GM12878 (cell line): ENCODE data around the gene KRTAP20-1. TPM values are rescaled to one million over a fixed set of nuclear protein-coding genes. Genes with fewer than 3 reads are reported as not detected.

Experiments used
- ATAC-seq: fragments of 200-7000 bp; cut with Tn5 transposase; 3 replicates; pipeline ENCODE4 v1.9.1; 2020; ENCODE audit warnings: mild to moderate bottlenecking, moderate library complexity
- BruUV-seq: library from RNA; stranded (reverse); fragments of 400-500 nt; replicated peaks from 2 replicates; lab custom pipeline; 2021; lab: Mats Ljungman, UMichigan
- CTCF ChIA-PET: fragments of 300-600 bp; sonication (Branson Sonifier 250); formaldehyde crosslinking; extraction: SDS; loops from one replicate; lab custom pipeline; 2021; ENCODE audit warnings: inconsistent platforms; lab: Yijun Ruan, JAX
- POLR2A ChIA-PET: fragments of 350-600 bp; formaldehyde crosslinking; extraction: SDS; loops from one replicate; lab custom pipeline; 2021; ENCODE audit warnings: inconsistent platforms; lab: Charles Lee
- RAD21 ChIA-PET: fragments of 300-600 bp; sonication (Branson Sonifier 250); formaldehyde crosslinking; loops from one replicate; lab custom pipeline; 2023; ENCODE audit warnings: antibody characterized with exemption; ENCODE audit not compliant: unreplicated experiment; lab: Charles Lee
- SMC1A ChIA-PET: fragments of 300-600 bp; sonication (Branson Sonifier 250); formaldehyde crosslinking; loops from one replicate; lab custom pipeline; 2023; ENCODE audit not compliant: unreplicated experiment, uncharacterized antibody; lab: Charles Lee
- DNase-seq: peaks from one replicate; pipeline ENCODE4 v3.0.0-alpha.2; 2011; ENCODE audit warnings: low read depth, low spot score
- FAIRE-seq: peaks from 3 replicates; lab custom pipeline; 2011; peaks lifted over from hg19 to GRCh38; lab: Jason Lieb, UNC
- H2AFZ ChIP-seq: 2 replicates; pipeline ENCODE4 v1.6.0; 2011; ENCODE audit warnings: low read depth, low read length, control low read depth; ENCODE audit not compliant: control insufficient read depth
- H3K27ac ChIP-seq: 2 replicates; pipeline ENCODE4 v1.5.1; 2011; ENCODE audit warnings: control low read depth; ENCODE audit not compliant: control insufficient read depth, insufficient read depth
- H3K27me3 ChIP-seq, 2 experiments: replicated peaks in 1 of 2; 2 replicates each; pipeline versions ENCODE4 v1.6.0 to v1.6.1; 2011; ENCODE audit warnings: low read length in 1 of 2; ENCODE audit not compliant: control insufficient read depth in 2 of 2, insufficient read depth in 2 of 2
- H3K36me3 ChIP-seq, 2 experiments: 2 replicates each; pipeline ENCODE4 v1.5.1; 2011; ENCODE audit warnings: low read length in 1 of 2; ENCODE audit not compliant: control insufficient read depth in 2 of 2, insufficient read depth in 2 of 2
- H3K4me1 ChIP-seq: 2 replicates; pipeline ENCODE4 v1.6.1; 2011; ENCODE audit warnings: mild to moderate bottlenecking, low read length, moderate library complexity, mixed read lengths; ENCODE audit not compliant: control insufficient read depth, insufficient read depth
- H3K4me2 ChIP-seq: 2 replicates; pipeline ENCODE4 v1.6.0; 2011; ENCODE audit warnings: control low read depth; ENCODE audit not compliant: control insufficient read depth, insufficient read depth
- H3K4me3 ChIP-seq: fragments of 200-600 bp; sonication (generic); 2 replicates; pipeline ENCODE4 v1.5.1; 2016
- H3K79me2 ChIP-seq: 2 replicates; pipeline ENCODE4 v1.6.0; 2011; ENCODE audit warnings: low read length; ENCODE audit not compliant: control insufficient read depth, insufficient read depth
- H3K9ac ChIP-seq: 2 replicates; pipeline ENCODE4 v1.8.0; 2011; ENCODE audit warnings: low read length, control low read depth, mixed read lengths; ENCODE audit not compliant: control insufficient read depth, insufficient read depth
- H3K9me3 ChIP-seq: replicated peaks from 3 replicates; pipeline ENCODE4 v1.5.1; 2011; ENCODE audit warnings: mild to moderate bottlenecking, low read length; ENCODE audit not compliant: control insufficient read depth, insufficient read depth
- H4K20me1 ChIP-seq: 2 replicates; pipeline ENCODE4 v1.6.0; 2011; ENCODE audit not compliant: control insufficient read depth, insufficient read depth
- BHLHE40 ChIP-seq, 2 experiments: fragments of 450-650 bp in 1 of 2; IDR thresholded peaks; 2 replicates each; pipeline ENCODE4 v1.6.1; 2011 to 2017; ENCODE audit warnings: low read depth in 2 of 2, borderline replicate concordance in 1 of 2, improper control_type of control experiment in 1 of 2, low read length in 1 of 2, mild to moderate bottlenecking in 1 of 2
- BMI1 ChIP-seq: fragments of 450-650 bp; IDR thresholded peaks from 2 replicates; pipeline ENCODE4 v1.6.1; 2016; ENCODE audit warnings: mild to moderate bottlenecking, moderate library complexity, borderline replicate concordance
- CREB1 ChIP-seq: IDR thresholded peaks from 2 replicates; pipeline ENCODE4 v1.6.1; 2012; ENCODE audit warnings: low read depth, mild to moderate bottlenecking, inconsistent platforms
- EZH2 ChIP-seq: IDR thresholded peaks from 2 replicates; pipeline ENCODE4 v1.6.1; 2012; ENCODE audit warnings: low read depth, mild to moderate bottlenecking, control low read depth, inconsistent platforms, low read length, borderline replicate concordance; ENCODE audit not compliant: control insufficient read depth
- POU2F2 ChIP-seq: IDR thresholded peaks from 3 replicates; pipeline ENCODE4 v1.6.1; 2011; ENCODE audit warnings: low read depth, mild to moderate bottlenecking, low read length, borderline replicate concordance
- RAD51 ChIP-seq: fragments of 450-650 bp; IDR thresholded peaks from 2 replicates; pipeline ENCODE4 v1.6.1; 2016; ENCODE audit warnings: moderate library complexity, mild to moderate bottlenecking, inconsistent platforms
- RFX5 ChIP-seq: IDR thresholded peaks from 2 replicates; pipeline ENCODE4 v1.6.1; 2011; ENCODE audit warnings: low read depth, low read length, improper control_type of control experiment
- TAF1 ChIP-seq: IDR thresholded peaks from 2 replicates; pipeline ENCODE4 v1.6.1; 2011; ENCODE audit warnings: mild to moderate bottlenecking, low read depth, low read length, borderline replicate concordance
- TARDBP ChIP-seq: IDR thresholded peaks from 2 replicates; pipeline ENCODE4 v1.6.1; 2016; ENCODE audit warnings: borderline replicate concordance
- ZNF207 ChIP-seq: fragments of 450-650 bp; IDR thresholded peaks from 2 replicates; pipeline ENCODE4 v1.6.1; 2014; ENCODE audit warnings: antibody characterized with exemption, mild to moderate bottlenecking, borderline replicate concordance
- ZNF687 ChIP-seq: fragments of 450-650 bp; IDR thresholded peaks from 2 replicates; pipeline ENCODE4 v1.6.1; 2017; ENCODE audit warnings: mild to moderate bottlenecking, moderate library complexity
- WGBS: methylation state at CpG from one replicate; pipeline ENCODE4 v1.1.6; 2016; ENCODE audit warnings: low lambda C conversion rate; ENCODE audit not compliant: insufficient replicate concordance, insufficient coverage; ENCODE audit errors: missing lambda C conversion rate; 5-methylcytosine and 5-hydroxymethylcytosine counted together
- in situ Hi-C: fragments of 300-500 bp; cut with MboI; formaldehyde crosslinking; loops from 9 replicates; pipeline ENCODE4 v1.14.3; 2018; ENCODE audit warnings: mixed read lengths
- intact Hi-C: fragments of 100-400 bp; cut with micrococcal nuclease; formaldehyde crosslinking; loops from one replicate; pipeline ENCODE4 v1.14.2; 2022; ENCODE audit not compliant: unreplicated experiment
- polyA plus RNA-seq, 11 experiments: library from polyadenylated mRNA; depleted of rRNA in 4 of 11; unstranded in 6 of 11; stranded (reverse) in 5 of 11; fragments of >200 nt; fragmentation: Nextera tagmentation in 4 of 11; fragmentation: Illumina TruSeq in 1 of 11; extraction: Ambion mirVana in 4 of 11; extraction: Trizol in 1 of 11; gene quantifications; 1 replicate in 1 of 11; 2 replicates in 10 of 11; pipeline versions ENCODE4 v1.2.1 to v1.2.3, GENCODE V29; 2011 to 2016; ENCODE audit warnings: inconsistent platforms in 2 of 11, missing spikeins in 2 of 11, low read depth in 1 of 11
- total RNA-seq, 4 experiments: library from RNA; depleted of rRNA in 3 of 4; stranded (reverse); fragments of >200 nt in 3 of 4; fragmentation: Illumina TruSeq in 1 of 4; extraction: Trizol in 1 of 4; gene quantifications; 2 replicates each; pipeline versions ENCODE4 v1.2.1 to v1.2.3, GENCODE V29; 2013 to 2021
- TF ChIP-seq, protein P1 (sequence below): fragments of 450-650 bp; IDR thresholded peaks from 2 replicates; pipeline ENCODE4 v1.6.1; 2017; ENCODE audit warnings: borderline replicate concordance
- TF ChIP-seq, protein P2 (sequence below): IDR thresholded peaks from 2 replicates; pipeline ENCODE4 v1.6.1; 2012; ENCODE audit warnings: improper control_type of control experiment, low read depth, low read length; ENCODE audit not compliant: insufficient replicate concordance

Gene KRTAP20-1
- total and polyA plus RNA-seq, 10 of the 15 experiments (the other 5 are each of a cell fraction or from before 2014, with no cell fraction given) = not detected

DNA sequence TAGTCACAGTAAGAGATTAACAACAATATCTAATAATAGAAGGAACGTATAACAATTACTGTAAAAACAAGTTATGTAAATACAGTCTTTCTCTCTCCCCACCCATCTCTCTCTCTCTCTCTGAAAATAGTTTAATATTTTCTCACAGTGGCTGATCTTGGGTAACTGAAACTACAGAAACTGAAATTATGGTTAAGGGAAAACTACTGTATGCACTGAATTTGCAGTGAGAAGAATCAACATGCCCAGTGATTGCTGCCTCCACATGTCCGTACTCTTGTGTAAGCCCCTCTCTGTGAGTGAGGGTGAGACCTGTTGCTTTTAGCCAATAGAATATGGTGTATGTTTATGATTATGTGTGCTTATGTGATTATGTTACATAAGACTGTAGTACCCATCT, 4.1 kb upstream of the KRTAP20-1 start (continued):
- TF ChIP-seq, protein P1, sequence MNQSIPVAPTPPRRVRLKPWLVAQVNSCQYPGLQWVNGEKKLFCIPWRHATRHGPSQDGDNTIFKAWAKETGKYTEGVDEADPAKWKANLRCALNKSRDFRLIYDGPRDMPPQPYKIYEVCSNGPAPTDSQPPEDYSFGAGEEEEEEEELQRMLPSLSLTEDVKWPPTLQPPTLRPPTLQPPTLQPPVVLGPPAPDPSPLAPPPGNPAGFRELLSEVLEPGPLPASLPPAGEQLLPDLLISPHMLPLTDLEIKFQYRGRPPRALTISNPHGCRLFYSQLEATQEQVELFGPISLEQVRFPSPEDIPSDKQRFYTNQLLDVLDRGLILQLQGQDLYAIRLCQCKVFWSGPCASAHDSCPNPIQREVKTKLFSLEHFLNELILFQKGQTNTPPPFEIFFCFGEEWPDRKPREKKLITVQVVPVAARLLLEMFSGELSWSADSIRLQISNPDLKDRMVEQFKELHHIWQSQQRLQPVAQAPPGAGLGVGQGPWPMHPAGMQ = no peak
- TF ChIP-seq ZNF207 (no peak), EZH2 (no peak), ZNF687 (no peak), BMI1 (no peak), RFX5 (no peak)
- TF ChIP-seq, all 136 proteins: peak for 0

DNA sequence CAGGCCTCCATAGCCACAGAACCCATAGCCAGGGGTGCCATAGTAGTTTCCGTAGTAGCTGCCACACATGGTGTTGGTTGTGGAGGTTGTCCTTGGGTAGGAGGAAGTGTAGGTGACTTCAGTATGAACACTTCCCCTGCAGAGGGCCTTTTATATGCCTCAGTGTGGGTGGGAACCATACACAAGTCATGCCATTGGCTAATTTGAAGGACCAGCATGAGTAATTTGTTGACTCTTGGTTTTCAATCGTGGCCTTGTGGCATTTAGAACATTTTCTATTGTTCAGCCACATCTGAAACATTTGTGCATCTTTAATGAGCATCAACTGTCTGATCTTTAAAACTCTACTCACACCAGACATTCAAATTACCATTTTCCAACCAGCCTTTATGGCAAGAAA, 2.4 kb upstream of the KRTAP20-1 start, which contains the start of gene KRTAP6-1:
Gene KRTAP6-1, minus strand, starts transcription at position 95 of the 400 bp plus-strand sequence. Its CDS starts 26 bp downstream, at position 69.
- FAIRE-seq (no peak), DNase-seq (no peak), ATAC-seq (peak; percentile 48; the same call in 2 of the 3 replicates)
- Histone ChIP-seq H3K27me3 (no peaks in the 10 kb centered on the region), H4K20me1 (no peaks in the 10 kb centered on the region), H3K79me2 (no peaks in the 10 kb centered on the region), H3K9me3 (no peaks in the 10 kb centered on the region), H3K4me1 (no peaks in the 10 kb centered on the region), H3K9ac (no peak within 1 kb of the TSS), H3K27ac (no peak within 1 kb of the TSS), H3K4me2 (no peak within 1 kb of the TSS), H2AFZ (no peak within 1 kb of the TSS), H3K4me3 (no peak within 1 kb of the TSS), H3K36me3 (no peaks in the 10 kb centered on the region)
- POLR2A ChIA-PET = no interaction called here
- CTCF ChIA-PET = no interaction called here
- RAD21 ChIA-PET = no interaction called here
- no TSS peak for BruUV-seq
- intact Hi-C loops (no loop called here), in situ Hi-C loops (no loop called here)
- WGBS = 47% methylated on average over 2 of the region's 2 CpGs
- SMC1A ChIA-PET = no interaction called here
- TF ChIP-seq TARDBP (no peak), TAF1 (no peak), BHLHE40 (IDR thresholded peaks at IDR 0.05; ENCODE audit: borderline replicate concordance in 1 of 2, low read depth in 2 of 2, low read length in 1 of 2) (no peak), RAD51 (no peak), CREB1 (no peak), POU2F2 (no peak)
- TF ChIP-seq, protein P2, sequence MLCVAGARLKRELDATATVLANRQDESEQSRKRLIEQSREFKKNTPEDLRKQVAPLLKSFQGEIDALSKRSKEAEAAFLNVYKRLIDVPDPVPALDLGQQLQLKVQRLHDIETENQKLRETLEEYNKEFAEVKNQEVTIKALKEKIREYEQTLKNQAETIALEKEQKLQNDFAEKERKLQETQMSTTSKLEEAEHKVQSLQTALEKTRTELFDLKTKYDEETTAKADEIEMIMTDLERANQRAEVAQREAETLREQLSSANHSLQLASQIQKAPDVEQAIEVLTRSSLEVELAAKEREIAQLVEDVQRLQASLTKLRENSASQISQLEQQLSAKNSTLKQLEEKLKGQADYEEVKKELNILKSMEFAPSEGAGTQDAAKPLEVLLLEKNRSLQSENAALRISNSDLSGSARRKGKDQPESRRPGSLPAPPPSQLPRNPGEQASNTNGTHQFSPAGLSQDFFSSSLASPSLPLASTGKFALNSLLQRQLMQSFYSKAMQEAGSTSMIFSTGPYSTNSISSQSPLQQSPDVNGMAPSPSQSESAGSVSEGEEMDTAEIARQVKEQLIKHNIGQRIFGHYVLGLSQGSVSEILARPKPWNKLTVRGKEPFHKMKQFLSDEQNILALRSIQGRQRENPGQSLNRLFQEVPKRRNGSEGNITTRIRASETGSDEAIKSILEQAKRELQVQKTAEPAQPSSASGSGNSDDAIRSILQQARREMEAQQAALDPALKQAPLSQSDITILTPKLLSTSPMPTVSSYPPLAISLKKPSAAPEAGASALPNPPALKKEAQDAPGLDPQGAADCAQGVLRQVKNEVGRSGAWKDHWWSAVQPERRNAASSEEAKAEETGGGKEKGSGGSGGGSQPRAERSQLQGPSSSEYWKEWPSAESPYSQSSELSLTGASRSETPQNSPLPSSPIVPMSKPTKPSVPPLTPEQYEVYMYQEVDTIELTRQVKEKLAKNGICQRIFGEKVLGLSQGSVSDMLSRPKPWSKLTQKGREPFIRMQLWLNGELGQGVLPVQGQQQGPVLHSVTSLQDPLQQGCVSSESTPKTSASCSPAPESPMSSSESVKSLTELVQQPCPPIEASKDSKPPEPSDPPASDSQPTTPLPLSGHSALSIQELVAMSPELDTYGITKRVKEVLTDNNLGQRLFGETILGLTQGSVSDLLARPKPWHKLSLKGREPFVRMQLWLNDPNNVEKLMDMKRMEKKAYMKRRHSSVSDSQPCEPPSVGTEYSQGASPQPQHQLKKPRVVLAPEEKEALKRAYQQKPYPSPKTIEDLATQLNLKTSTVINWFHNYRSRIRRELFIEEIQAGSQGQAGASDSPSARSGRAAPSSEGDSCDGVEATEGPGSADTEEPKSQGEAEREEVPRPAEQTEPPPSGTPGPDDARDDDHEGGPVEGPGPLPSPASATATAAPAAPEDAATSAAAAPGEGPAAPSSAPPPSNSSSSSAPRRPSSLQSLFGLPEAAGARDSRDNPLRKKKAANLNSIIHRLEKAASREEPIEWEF = no peak
